AG09319 (cell line): ENCODE measurements around the gene TAOK2.
A peak's percentile ranks its signal among the peaks of the same experiment; 100 is the strongest.

Experiments used
- DNase-seq: peaks from one replicate; pipeline ENCODE4 v3.0.0-alpha.2; 2010; ENCODE audit warnings: low read depth; ENCODE audit errors: extremely low read depth
- CTCF ChIP-seq: IDR thresholded peaks from 2 replicates; pipeline ENCODE4 v1.5.1; 2011; ENCODE audit warnings: low read depth, mild to moderate bottlenecking, inconsistent platforms, low read length, moderate library complexity

TAOK2 gene

GRCh38 chr16:30004424-30004776, 30.7 kb downstream of the TAOK2 start:
- TF ChIP-seq CTCF, result no peak
- no peak for DNase-seq

GRCh38 chr16:30004811-30005242, 31.2 kb downstream of the TAOK2 start:
- no peak for DNase-seq
- TF ChIP-seq CTCF, result no peak

GRCh38 chr16:30005341-30006094, 31.9 kb downstream of the TAOK2 start:
- TF ChIP-seq CTCF, result peak; percentile 87
- peak; percentile 14 for DNase-seq

GRCh38 chr16:30006095-30006473, 32.4 kb downstream of the TAOK2 start:
- DNase-seq, result no peak

GRCh38 chr16:30006659-30007377, 33.1 kb downstream of the TAOK2 start:
- no peak for DNase-seq
- no peak for TF ChIP-seq CTCF

More at GRCh38 chr16:30006095-30006473, 32.4 kb downstream of the TAOK2 start:
- no peak for TF ChIP-seq CTCF

GRCh38 chr16:30007378-30007895, 33.8 kb downstream of the TAOK2 start:
- no peak for TF ChIP-seq CTCF
- DNase-seq, result no peak
